Keratinocyte (primary cell): ENCODE results near the gene MAPRE2. TPM values are rescaled to one million over a fixed set of nuclear protein-coding genes. Genes with fewer than 3 reads are reported as not detected.

ENCODE experiments used
- DNase-seq: peaks from one replicate; pipeline ENCODE4 v3.0.0-alpha.2; 2011; ENCODE audit warnings: low read depth, missing footprints, low spot score
- FAIRE-seq: peaks from 2 replicates; lab custom pipeline; 2011; peaks lifted over from hg19 to GRCh38; lab: Jason Lieb, UNC
- H2AFZ ChIP-seq: 2 replicates; pipeline ENCODE4 v1.6.0; 2012; ENCODE audit warnings: low read length, control low read depth, inconsistent platforms; ENCODE audit not compliant: control insufficient read depth
- H3K27ac ChIP-seq: 2 replicates; pipeline ENCODE4 v1.5.1; 2011; ENCODE audit warnings: low read length; ENCODE audit not compliant: control insufficient read depth, insufficient read depth
- H3K27me3 ChIP-seq: 3 replicates; pipeline ENCODE4 v1.6.0; 2011; ENCODE audit warnings: low read length; ENCODE audit not compliant: control insufficient read depth, insufficient read depth; ENCODE audit errors: extremely low read depth
- H3K36me3 ChIP-seq, 2 experiments: 2 replicates in 1 of 2; 3 replicates in 1 of 2; pipeline ENCODE4 v1.5.1; 2011; ENCODE audit warnings: low read length in 2 of 2, mild to moderate bottlenecking in 1 of 2; ENCODE audit not compliant: control insufficient read depth in 2 of 2, insufficient read depth in 2 of 2; ENCODE audit errors: extremely low read depth in 1 of 2
- H3K4me1 ChIP-seq: 3 replicates; pipeline ENCODE4 v1.5.1; 2011; ENCODE audit warnings: low read length; ENCODE audit not compliant: control insufficient read depth, insufficient read depth; ENCODE audit errors: extremely low read depth
- H3K4me2 ChIP-seq: 3 replicates; pipeline ENCODE4 v1.6.0; 2011; ENCODE audit warnings: low read depth, low read length; ENCODE audit not compliant: control insufficient read depth, insufficient read depth; ENCODE audit errors: extremely low read depth
- H3K4me3 ChIP-seq, 3 experiments: fragments of 200-600 bp in 1 of 3; sonication (generic) in 1 of 3; 2 replicates in 2 of 3; 3 replicates in 1 of 3; pipeline ENCODE4 v1.5.1; 2011 to 2016; ENCODE audit warnings: low read length in 3 of 3, mild to moderate bottlenecking in 3 of 3, control low read depth in 2 of 3, inconsistent platforms in 1 of 3, low read depth in 1 of 3, mixed read lengths in 1 of 3, mixed run types in 1 of 3, moderate library complexity in 1 of 3; ENCODE audit not compliant: control insufficient read depth in 2 of 3, insufficient read depth in 2 of 3; ENCODE audit errors: extremely low read depth in 1 of 3
- H3K79me2 ChIP-seq: 2 replicates; pipeline ENCODE4 v1.6.0; 2012; ENCODE audit warnings: low read length; ENCODE audit not compliant: control insufficient read depth, insufficient read depth
- H3K9ac ChIP-seq: 3 replicates; pipeline ENCODE4 v1.6.0; 2011; ENCODE audit warnings: low read length; ENCODE audit not compliant: control insufficient read depth, insufficient read depth; ENCODE audit errors: extremely low read depth
- H3K9me1 ChIP-seq: 3 replicates; pipeline ENCODE4 v1.6.0; 2011; ENCODE audit warnings: low read length; ENCODE audit not compliant: control insufficient read depth, insufficient read depth; ENCODE audit errors: extremely low read depth
- H3K9me3 ChIP-seq: 2 replicates; pipeline ENCODE4 v1.5.1; 2012; ENCODE audit warnings: low read depth, low read length; ENCODE audit not compliant: control insufficient read depth
- H4K20me1 ChIP-seq: 3 replicates; pipeline ENCODE4 v1.6.0; 2011; ENCODE audit warnings: low read length; ENCODE audit not compliant: control insufficient read depth, insufficient read depth; ENCODE audit errors: extremely low read depth
- EZH2 ChIP-seq: IDR thresholded peaks from one replicate; pipeline ENCODE4 v1.6.1; 2012; ENCODE audit warnings: inconsistent platforms, mild to moderate bottlenecking, low read length, moderate library complexity
- dilution Hi-C: fragments of 300-500 bp; cut with MboI; formaldehyde crosslinking; loops from one replicate; pipeline ENCODE4 v1.7.0; 2020; ENCODE audit warnings: low sequenced_read_pairs; ENCODE audit not compliant: extremely low pct_ligation_motif_present
- polyA plus RNA-seq, 5 experiments: library from polyadenylated mRNA; depleted of rRNA in 3 of 5; stranded (reverse) in 3 of 5; stranded (forward) in 1 of 5; unstranded in 1 of 5; fragments of >200 nt; gene quantifications; 1 replicate in 1 of 5; 2 replicates in 3 of 5; 3 replicates in 1 of 5; pipeline versions ENCODE4 v1.2.1 to v1.2.3, GENCODE V29; 2011 to 2012; ENCODE audit warnings: missing spikeins in 2 of 5, low read depth in 1 of 5, low replicate concordance in 1 of 5
- TF ChIP-seq, protein P1 (sequence below), 3 experiments: IDR thresholded peaks in 1 of 3; conservative IDR thresholded peaks in 1 of 3; optimal IDR thresholded peaks in 1 of 3; 2 replicates in 2 of 3; 3 replicates in 1 of 3; pipeline versions ENCODE3 to v1.5.1; 2011; ENCODE audit warnings: low read length in 3 of 3, mild to moderate bottlenecking in 3 of 3, moderate library complexity in 2 of 3, control low read depth in 1 of 3, inconsistent platforms in 1 of 3; ENCODE audit not compliant: insufficient read depth in 2 of 3; ENCODE audit errors: extremely low read depth in 1 of 3

MAPRE2 gene
- polyA plus RNA-seq, 1 donor (not counting 4 experiments of a cell fraction or from before 2014, with no cell fraction given), result 14.2 TPM

DNA sequence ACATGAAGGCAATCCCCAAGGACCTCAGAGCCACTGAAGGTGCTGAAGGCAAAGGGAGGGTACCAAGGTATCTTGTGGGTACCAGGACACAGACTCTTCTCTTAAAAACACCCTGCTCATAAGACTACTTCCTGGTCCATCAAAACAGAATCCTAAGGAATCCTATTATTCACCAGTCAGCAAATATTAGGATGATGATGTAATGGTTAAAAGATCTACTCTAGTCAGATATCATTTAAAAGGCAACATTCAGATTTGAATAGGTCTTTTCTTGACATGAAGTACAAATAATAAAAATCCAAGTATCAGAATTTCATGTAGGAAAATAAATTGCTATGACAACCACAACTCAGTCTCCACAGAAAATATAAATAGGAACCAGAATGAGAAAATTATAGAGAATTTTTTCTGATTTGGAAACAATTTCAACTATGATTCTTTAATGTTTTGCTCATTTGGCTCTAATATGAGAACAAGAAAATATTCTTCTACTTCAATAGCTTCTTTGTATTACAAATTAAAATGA lies 121.9 kb downstream of the MAPRE2 start:
- dilution Hi-C loops, result no loop called here
- no peaks in the 10 kb centered on the region for H3K36me3 ChIP-seq
- DNase-seq (no peak), FAIRE-seq (no peak)
- no peaks in the 10 kb centered on the region for H4K20me1 ChIP-seq
- no peak overlapping the region for H3K27ac ChIP-seq
- TF ChIP-seq EZH2, result no peak
- TF ChIP-seq, protein P1, sequence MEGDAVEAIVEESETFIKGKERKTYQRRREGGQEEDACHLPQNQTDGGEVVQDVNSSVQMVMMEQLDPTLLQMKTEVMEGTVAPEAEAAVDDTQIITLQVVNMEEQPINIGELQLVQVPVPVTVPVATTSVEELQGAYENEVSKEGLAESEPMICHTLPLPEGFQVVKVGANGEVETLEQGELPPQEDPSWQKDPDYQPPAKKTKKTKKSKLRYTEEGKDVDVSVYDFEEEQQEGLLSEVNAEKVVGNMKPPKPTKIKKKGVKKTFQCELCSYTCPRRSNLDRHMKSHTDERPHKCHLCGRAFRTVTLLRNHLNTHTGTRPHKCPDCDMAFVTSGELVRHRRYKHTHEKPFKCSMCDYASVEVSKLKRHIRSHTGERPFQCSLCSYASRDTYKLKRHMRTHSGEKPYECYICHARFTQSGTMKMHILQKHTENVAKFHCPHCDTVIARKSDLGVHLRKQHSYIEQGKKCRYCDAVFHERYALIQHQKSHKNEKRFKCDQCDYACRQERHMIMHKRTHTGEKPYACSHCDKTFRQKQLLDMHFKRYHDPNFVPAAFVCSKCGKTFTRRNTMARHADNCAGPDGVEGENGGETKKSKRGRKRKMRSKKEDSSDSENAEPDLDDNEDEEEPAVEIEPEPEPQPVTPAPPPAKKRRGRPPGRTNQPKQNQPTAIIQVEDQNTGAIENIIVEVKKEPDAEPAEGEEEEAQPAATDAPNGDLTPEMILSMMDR (optimal IDR thresholded peaks at IDR 0.05 in 1 of 3, IDR thresholded peaks at IDR 0.05 in 1 of 3, conservative IDR thresholded peaks at IDR 0.05 in 1 of 3; ENCODE audit: extremely low read depth in 1 of 3, insufficient read depth in 2 of 3, low read length in 3 of 3), result no peak
- H3K27me3 ChIP-seq, result no peaks in the 10 kb centered on the region
- no peak overlapping the region for H3K9ac ChIP-seq
- H3K4me1 ChIP-seq, result no peaks in the 10 kb centered on the region
- no peak overlapping the region for H3K4me2 ChIP-seq
- no peak overlapping the region for H2AFZ ChIP-seq
- H3K4me3 ChIP-seq, result no peak overlapping the region
- no peaks in the 10 kb centered on the region for H3K9me3 ChIP-seq
- no peaks in the 10 kb centered on the region for H3K9me1 ChIP-seq
- no peaks in the 10 kb centered on the region for H3K79me2 ChIP-seq

DNA sequence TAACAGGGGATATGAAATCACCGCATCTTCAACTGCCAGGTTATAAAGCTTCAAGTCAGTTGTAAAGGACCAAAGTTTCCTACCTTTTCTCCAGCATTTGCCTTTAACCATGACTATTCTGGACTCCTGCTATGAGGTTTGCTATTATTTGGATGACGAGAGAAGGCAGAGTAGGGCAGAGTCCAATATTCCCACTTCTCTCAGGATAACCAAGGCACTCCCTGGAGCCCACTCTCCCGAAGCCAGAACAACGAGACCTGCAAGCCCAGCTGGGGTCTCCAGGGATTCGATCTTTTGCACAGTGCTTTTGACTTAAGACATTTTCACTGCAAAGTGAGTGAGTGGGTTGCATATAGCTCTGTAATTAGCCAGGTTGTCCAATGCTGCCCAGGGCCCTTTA lies 122.5 kb downstream of the MAPRE2 start:
- TF ChIP-seq EZH2, result no peak
- dilution Hi-C loops, result no loop called here
- H3K27ac ChIP-seq, result no peak overlapping the region

DNA sequence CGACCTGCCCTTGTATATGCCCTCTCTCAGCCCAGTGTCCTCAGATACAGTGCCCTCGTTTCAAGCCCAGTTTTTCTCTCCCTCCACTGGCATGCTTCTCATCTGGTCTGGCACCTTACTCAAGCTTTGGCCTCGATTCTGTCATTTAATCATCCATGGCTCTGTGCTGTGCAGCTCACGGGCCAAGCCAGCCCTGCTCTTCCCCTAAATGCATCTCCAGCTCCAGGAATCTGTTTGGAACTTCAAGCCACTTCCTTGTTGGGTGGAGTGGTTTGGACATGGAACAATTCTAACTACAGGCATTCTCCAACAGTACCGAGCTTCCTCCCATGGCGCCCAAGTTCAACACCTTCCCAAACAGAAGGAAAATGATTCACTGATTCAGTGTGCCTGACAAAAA lies 122.9 kb downstream of the MAPRE2 start:
- Histone ChIP-seq H3K27ac (no peak overlapping the region), H3K4me3 (no peak overlapping the region), H3K36me3 (no peaks in the 10 kb centered on the region), H3K9ac (no peak overlapping the region), H2AFZ (no peak overlapping the region), H3K27me3 (no peaks in the 10 kb centered on the region), H3K4me1 (no peaks in the 10 kb centered on the region), H3K4me2 (no peak overlapping the region), H4K20me1 (no peaks in the 10 kb centered on the region), H3K9me3 (no peaks in the 10 kb centered on the region), H3K9me1 (no peaks in the 10 kb centered on the region), H3K79me2 (no peaks in the 10 kb centered on the region)
- FAIRE-seq, result no peak
- dilution Hi-C loops, result no loop called here
- no peak for TF ChIP-seq EZH2
- TF ChIP-seq, protein P1 (optimal IDR thresholded peaks at IDR 0.05 in 1 of 3, IDR thresholded peaks at IDR 0.05 in 1 of 3, conservative IDR thresholded peaks at IDR 0.05 in 1 of 3; ENCODE audit: extremely low read depth in 1 of 3, insufficient read depth in 2 of 3, low read length in 3 of 3), result no peak
- no peak for DNase-seq

More for the DNA sequence above, 122.5 kb downstream of the MAPRE2 start:
- DNase-seq, result no peak
- Histone ChIP-seq H3K36me3 (no peaks in the 10 kb centered on the region), H4K20me1 (no peaks in the 10 kb centered on the region), H3K4me2 (no peak overlapping the region), H3K9me3 (no peaks in the 10 kb centered on the region), H3K27me3 (no peaks in the 10 kb centered on the region), H3K9ac (no peak overlapping the region), H3K79me2 (no peaks in the 10 kb centered on the region), H3K4me1 (no peaks in the 10 kb centered on the region), H3K9me1 (no peaks in the 10 kb centered on the region), H3K4me3 (no peak overlapping the region), H2AFZ (no peak overlapping the region)
- no peak for FAIRE-seq
